NB4 (cell line): ENCODE results near the gene SSR1.

Experiments
- CTCF ChIP-seq: IDR thresholded peaks from one replicate; pipeline ENCODE4 v1.5.1; 2012; ENCODE audit warnings: low read depth, low read length
- POLR2A ChIP-seq: IDR thresholded peaks from 2 replicates; pipeline ENCODE4 v1.6.1; 2011; ENCODE audit warnings: mild to moderate bottlenecking; ENCODE audit not compliant: insufficient read length; ENCODE audit errors: extremely low read depth

- TF ChIP-seq CTCF (no peak), POLR2A (no peak)
Measured at GRCh38 chr6:7249391-7249790, 63.6 kb downstream of the SSR1 start.
